Endothelial cell of umbilical vein (primary cell): Measurements from ENCODE around the gene IQCN. TPM values are rescaled to one million over a fixed set of nuclear protein-coding genes. Genes with fewer than 3 reads are reported as not detected.

ENCODE experiments used
- BruUV-seq: library from RNA; stranded (reverse); fragments of 400-500 nt; replicated peaks from 2 replicates; lab custom pipeline; 2021; lab: Mats Ljungman, UMichigan
- CTCF ChIA-PET: fragments of 300-600, 350-600 bp; sonication (Branson Sonifier 250); formaldehyde crosslinking; loops from one replicate; lab custom pipeline; 2021; ENCODE audit warnings: antibody characterized with exemption, inconsistent platforms; lab: Charles Lee
- POLR2A ChIA-PET: fragments of 300-600, 350-600 bp; sonication (Branson Sonifier 250); formaldehyde crosslinking; loops from one replicate; lab custom pipeline; 2021; ENCODE audit warnings: antibody characterized with exemption, inconsistent platforms; lab: Charles Lee
- DNase-seq: peaks from one replicate; pipeline ENCODE4 v3.0.0-alpha.2; 2011; ENCODE audit warnings: low read depth, low spot score
- FAIRE-seq: peaks from 2 replicates; lab custom pipeline; 2011; peaks lifted over from hg19 to GRCh38; lab: Jason Lieb, UNC
- H2AFZ ChIP-seq: 2 replicates; pipeline ENCODE4 v1.6.0; 2012; ENCODE audit warnings: low read depth, low read length, control low read depth, inconsistent platforms
- H3K27ac ChIP-seq: 2 replicates; pipeline ENCODE4 v1.5.1; 2011; ENCODE audit warnings: low read depth, mild to moderate bottlenecking, control low read depth, low read length, moderate library complexity; ENCODE audit not compliant: insufficient read depth
- H3K27me3 ChIP-seq, 2 experiments: 2 replicates each; pipeline versions ENCODE4 v1.6.0 to v1.6.1; 2011; ENCODE audit warnings: low read length in 2 of 2, mixed read lengths in 1 of 2; ENCODE audit not compliant: control insufficient read depth in 2 of 2, insufficient read depth in 2 of 2
- H3K36me3 ChIP-seq, 2 experiments: 2 replicates in 1 of 2; 3 replicates in 1 of 2; pipeline ENCODE4 v1.5.1; 2011; ENCODE audit warnings: low read length in 2 of 2, mild to moderate bottlenecking in 1 of 2, moderate library complexity in 1 of 2; ENCODE audit not compliant: control insufficient read depth in 2 of 2, insufficient read depth in 2 of 2; ENCODE audit errors: extremely low read depth in 1 of 2
- H3K4me1 ChIP-seq: 3 replicates; pipeline ENCODE4 v1.5.1; 2011; ENCODE audit warnings: mild to moderate bottlenecking, low read length; ENCODE audit not compliant: control insufficient read depth, insufficient read depth; ENCODE audit errors: extremely low read depth
- H3K4me2 ChIP-seq: 2 replicates; pipeline ENCODE4 v1.6.1; 2011; ENCODE audit warnings: low read length, control low read depth, mixed read lengths; ENCODE audit not compliant: insufficient read depth
- H3K4me3 ChIP-seq, 3 experiments: fragments of 200-600 bp in 1 of 3; sonication (generic), shearing (Covaris generic) in 1 of 3; replicated peaks in 1 of 3; 2 replicates each; pipeline ENCODE4 v1.5.1; 2011 to 2016; ENCODE audit warnings: control low read depth in 3 of 3, low read length in 3 of 3, mild to moderate bottlenecking in 2 of 3, inconsistent platforms in 1 of 3, low read depth in 1 of 3, moderate library complexity in 1 of 3; ENCODE audit not compliant: insufficient read depth in 1 of 3
- H3K79me2 ChIP-seq: 2 replicates; pipeline ENCODE4 v1.6.0; 2012; ENCODE audit warnings: low read length, inconsistent platforms; ENCODE audit not compliant: control insufficient read depth, insufficient read depth
- H3K9ac ChIP-seq: replicated peaks from 2 replicates; pipeline ENCODE3; 2011; ENCODE audit warnings: low read length, control low read depth; ENCODE audit not compliant: insufficient read depth; ENCODE audit errors: extremely low read depth
- H3K9me1 ChIP-seq: replicated peaks from 3 replicates; pipeline ENCODE4 v1.6.0; 2011; ENCODE audit warnings: mild to moderate bottlenecking, low read length; ENCODE audit not compliant: control insufficient read depth, insufficient read depth; ENCODE audit errors: extremely low read depth
- H3K9me3 ChIP-seq: replicated peaks from 2 replicates; pipeline ENCODE4 v1.5.1; 2012; ENCODE audit warnings: low read length, inconsistent platforms; ENCODE audit not compliant: control insufficient read depth, insufficient read depth
- H4K20me1 ChIP-seq: replicated peaks from 2 replicates; pipeline ENCODE3; 2011; ENCODE audit warnings: mild to moderate bottlenecking, low read length; ENCODE audit not compliant: control insufficient read depth, insufficient read depth; ENCODE audit errors: extremely low read depth
- CTCF ChIP-seq, 2 donors: IDR thresholded peaks; 1 replicate in 1 of 2; 2 replicates in 1 of 2; pipeline ENCODE4 v1.5.1; 2011; ENCODE audit warnings: low read length in 2 of 2, mild to moderate bottlenecking in 2 of 2, moderate library complexity in 2 of 2, control low read depth in 1 of 2, inconsistent platforms in 1 of 2, low read depth in 1 of 2; ENCODE audit not compliant: insufficient read depth in 1 of 2; ENCODE audit errors: extremely low read depth in 1 of 2
- EZH2 ChIP-seq: IDR thresholded peaks from 2 replicates; pipeline ENCODE4 v1.6.1; 2012; ENCODE audit warnings: borderline replicate concordance, low read depth, mild to moderate bottlenecking, moderate library complexity, low read length, inconsistent platforms; ENCODE audit not compliant: severe bottlenecking
- FOS ChIP-seq: IDR thresholded peaks from 2 replicates; pipeline ENCODE4 v1.6.1; 2011; ENCODE audit warnings: mild to moderate bottlenecking, low read length, moderate library complexity, borderline replicate concordance; ENCODE audit not compliant: insufficient read depth
- GATA2 ChIP-seq: IDR thresholded peaks from 2 replicates; pipeline ENCODE4 v1.7.0; 2011; ENCODE audit warnings: low read depth, mild to moderate bottlenecking, moderate library complexity, mixed read lengths, low read length; ENCODE audit not compliant: insufficient read length, insufficient read depth
- JUN ChIP-seq: IDR thresholded peaks from 2 replicates; pipeline ENCODE4 v1.6.1; 2011; ENCODE audit warnings: borderline replicate concordance, low read depth; ENCODE audit not compliant: insufficient read length, insufficient read depth
- MAX ChIP-seq: IDR thresholded peaks from 2 replicates; pipeline ENCODE4 v1.6.1; 2011; ENCODE audit not compliant: insufficient read depth, insufficient read length
- MYC ChIP-seq: IDR thresholded peaks from one replicate; pipeline ENCODE4 v1.6.1; 2011; ENCODE audit warnings: mild to moderate bottlenecking, low read depth, low read length
- POLR2A ChIP-seq: IDR thresholded peaks from 2 replicates; pipeline ENCODE4 v1.6.1; 2012; ENCODE audit warnings: low read depth, mild to moderate bottlenecking, control low read depth, low read length
- POLR2AphosphoS5 ChIP-seq: IDR thresholded peaks from 2 replicates; pipeline ENCODE4 v1.6.1; 2012; ENCODE audit warnings: low read depth, mild to moderate bottlenecking, control low read depth, low read length, moderate library complexity; ENCODE audit not compliant: insufficient read depth
- dilution Hi-C: fragments of 300-500 bp; cut with MboI; formaldehyde crosslinking; loops from one replicate; pipeline ENCODE4 v1.15.0; 2019; ENCODE audit warnings: low sequenced_read_pairs; ENCODE audit not compliant: extremely low pct_ligation_motif_present
- intact Hi-C: fragments of 100-400 bp; cut with micrococcal nuclease; formaldehyde crosslinking; loops from one replicate; pipeline ENCODE4 v1.10.0; 2022
- polyA plus RNA-seq, 4 experiments: library from polyadenylated mRNA; depleted of rRNA in 3 of 4; stranded (reverse) in 3 of 4; unstranded in 1 of 4; fragments of >200 nt; gene quantifications; 2 replicates each; pipeline versions ENCODE4 v1.2.1 to v1.2.3, GENCODE V29; 2011 to 2012; ENCODE audit warnings: missing spikeins in 1 of 4
- total RNA-seq: library from RNA; stranded (reverse); gene quantifications from 2 replicates; pipeline ENCODE4 v1.2.3, GENCODE V29; 2021

The IQCN gene
- total and polyA plus RNA-seq, 2 donors (not counting 3 experiments of a cell fraction or from before 2014, with no cell fraction given) = 1.5 to 3.0 TPM

- DNase-seq (peak; percentile 34), FAIRE-seq (no peak)
- intact Hi-C loops (loop anchor here (10.0 kb wide), 1 partner anchor 208 kb away; no protein-coding TSS in a partner anchor), dilution Hi-C loops (no loop called here)
- peak overlapping the region; percentile 78 for H3K9ac ChIP-seq
- peaks cover 54% of the 10 kb centered on the region for H3K4me1 ChIP-seq
- H3K4me3 ChIP-seq = peak overlapping the region; percentile 43 to 76 (median 71)
- ChIA-PET CTCF (interaction anchor here (0.6 to 3.9 kb wide), 21 partner anchors 10 to 135 kb away, joined by 3 to 207 read pairs (median 4); partner anchors contain the start of genes GDF15 and JUND), POLR2A (interaction anchor here (1.0 to 5.3 kb wide), 4 partner anchors 18 to 63 kb away, joined by 3 to 113 read pairs (median 7); partner anchors contain the start of genes GDF15 and JUND)
- BruUV-seq = TSS peak; percentile 51
- peaks cover 30% of the 10 kb centered on the region for H3K79me2 ChIP-seq
- no peaks in the 10 kb centered on the region for H3K9me3 ChIP-seq
- H3K27ac ChIP-seq = peak overlapping the region; percentile 73
- TF ChIP-seq POLR2AphosphoS5 (no peak), JUN (no peak), CTCF (IDR thresholded peaks at IDR 0.05; ENCODE audit: extremely low read depth in 1 of 2, insufficient read depth in 1 of 2, low read depth in 1 of 2, low read length in 2 of 2) (no peak), MAX (no peak), MYC (no peak), POLR2A (no peak), GATA2 (no peak), EZH2 (no peak), FOS (no peak)
- H3K36me3 ChIP-seq = no peaks in the 10 kb centered on the region
- H4K20me1 ChIP-seq = no peaks in the 10 kb centered on the region
- peak overlapping the region; percentile 69 for H3K4me2 ChIP-seq
- no peaks in the 10 kb centered on the region for H3K27me3 ChIP-seq
- no peaks in the 10 kb centered on the region for H3K9me1 ChIP-seq
- H2AFZ ChIP-seq = peak overlapping the region; percentile 68
Observed at GRCh38 chr19:18322318-18322758, 48.1 kb upstream of the IQCN start.
